GM18870 (cell line): Measurements from ENCODE around the gene TCP11L1.
A peak's percentile ranks its signal among the peaks of the same experiment; 100 is the strongest.
"Not testable (repeated sequence)": the region's sequence is repeated elsewhere in the genome, so short reads cannot be mapped to it uniquely, and the experiment has no call there.

ENCODE experiments used
- ATAC-seq: cut with Tn5 transposase; IDR thresholded peaks from one replicate; pipeline ENCODE4 v1.9.1; 2021; ENCODE audit warnings: moderate library complexity; ENCODE audit not compliant: unreplicated experiment

Gene TCP11L1

GRCh38 chr11:33028537-33028914 lies 10.8 kb upstream of the TCP11L1 start:
- ATAC-seq = no peak

DNA sequence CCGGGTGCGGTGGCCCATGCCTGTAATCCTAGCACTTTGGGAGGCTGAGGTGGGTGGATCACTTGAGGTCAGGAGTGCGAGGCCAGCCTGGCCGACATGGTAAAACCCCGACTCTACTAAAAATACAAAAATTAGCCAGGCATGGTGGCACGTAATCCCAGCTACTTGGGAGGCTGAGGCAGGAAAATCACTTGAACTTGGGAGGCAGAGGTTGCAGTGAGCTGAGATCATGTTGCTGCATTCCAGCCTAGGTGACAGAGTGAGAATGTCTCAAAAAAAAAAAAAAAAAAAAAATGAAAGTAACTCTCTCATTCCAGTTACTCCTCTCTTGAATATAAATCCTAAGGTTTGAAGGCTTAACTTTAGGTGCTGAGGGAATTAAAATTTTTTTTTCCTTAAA lies 10.2 kb upstream of the TCP11L1 start:
- ATAC-seq = not testable (repeated sequence)

GRCh38 chr11:33033493-33033892 lies 5.9 kb upstream of the TCP11L1 start:
- no peak for ATAC-seq

DNA sequence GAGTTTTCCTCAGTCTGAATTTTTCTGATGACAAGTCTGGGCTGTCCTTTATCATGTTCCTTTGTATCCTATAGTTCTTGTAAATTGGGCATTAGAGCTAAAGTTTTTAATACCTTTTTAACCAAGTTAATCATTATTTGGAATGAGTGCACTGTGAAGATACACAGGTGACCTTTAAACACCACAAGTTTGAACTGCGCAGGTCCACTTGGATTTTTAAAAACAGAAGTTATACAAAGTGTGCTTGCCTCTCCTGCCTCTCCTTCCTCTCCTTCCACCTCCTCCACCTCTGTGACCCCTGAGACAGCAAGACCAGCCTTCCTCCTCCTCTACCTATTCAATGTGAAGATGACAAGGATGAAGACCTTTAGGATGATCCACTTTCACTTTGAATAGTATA lies 4.4 kb upstream of the TCP11L1 start:
- no peak for ATAC-seq

DNA sequence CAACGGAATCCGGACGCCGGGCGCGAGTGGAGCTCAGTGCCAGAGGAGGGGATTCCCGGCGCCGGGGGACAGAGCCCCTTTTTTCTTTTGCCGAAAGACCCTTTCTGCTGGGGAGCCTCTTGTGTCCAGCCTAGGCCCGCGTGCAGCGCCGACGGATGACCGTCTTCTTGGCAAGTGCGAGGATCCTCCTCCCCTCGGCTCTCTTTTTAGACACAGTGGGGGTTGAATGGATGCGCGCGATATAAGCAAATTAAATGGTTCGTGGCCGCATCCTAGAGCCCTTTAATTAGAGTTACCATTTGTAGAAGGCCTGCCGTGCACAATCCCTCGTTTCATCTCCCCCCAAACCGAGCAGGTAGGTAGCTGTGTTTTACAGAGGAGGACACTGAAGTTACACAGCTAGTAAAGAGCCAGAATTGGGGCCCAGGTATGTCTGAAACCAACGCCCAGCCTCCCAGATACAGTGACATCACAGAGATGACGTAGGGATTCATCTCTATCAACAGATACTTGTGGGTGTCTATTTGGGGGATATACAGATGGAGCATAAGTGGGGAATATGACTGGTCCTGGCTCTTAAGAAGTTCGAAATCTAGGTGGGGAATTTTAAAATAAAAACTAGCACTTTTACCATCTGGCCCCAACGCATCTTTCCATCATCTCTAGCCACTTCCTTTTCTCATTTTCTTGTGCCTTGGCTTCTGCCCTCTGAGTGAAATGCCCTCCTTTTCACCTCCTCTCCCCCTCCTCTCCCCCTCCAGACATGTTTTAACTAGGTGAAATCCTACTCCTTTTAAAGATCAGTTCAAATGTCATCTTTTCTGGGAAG lies 875 bp downstream of the TCP11L1 start:
- peak; percentile 38 for ATAC-seq

- peak; percentile 8 for ATAC-seq
Observed at GRCh38 chr11:33040862-33041453, 1.6 kb downstream of the TCP11L1 start.

- ATAC-seq = no peak
Observed at GRCh38 chr11:33043221-33043830, 4.0 kb downstream of the TCP11L1 start.

DNA sequence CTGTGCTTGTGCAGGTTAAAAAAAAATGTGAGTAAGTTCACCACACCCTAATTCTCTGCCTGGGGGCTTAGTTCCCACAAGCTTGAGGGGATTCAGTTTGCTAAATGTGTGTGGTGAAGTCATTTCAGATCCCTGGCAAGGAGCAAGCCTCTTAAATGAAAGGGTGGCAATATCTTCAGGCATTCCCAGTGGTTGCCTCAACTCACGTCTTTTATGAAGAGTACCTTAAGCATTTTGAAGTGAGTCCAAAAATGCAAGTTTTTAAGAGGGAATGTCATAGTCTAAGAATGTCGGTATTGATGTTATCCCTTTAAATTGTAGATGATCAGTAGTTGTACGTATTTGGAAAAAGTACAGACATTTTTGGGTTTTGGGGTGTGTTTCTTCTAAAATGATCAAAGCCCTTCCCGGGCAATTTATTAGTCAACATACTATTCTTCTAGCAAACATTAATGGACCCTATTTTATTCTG lies 4.9 kb downstream of the TCP11L1 start:
- ATAC-seq = no peak

GRCh38 chr11:33045551-33046255 lies 6.3 kb downstream of the TCP11L1 start:
- no peak for ATAC-seq

DNA sequence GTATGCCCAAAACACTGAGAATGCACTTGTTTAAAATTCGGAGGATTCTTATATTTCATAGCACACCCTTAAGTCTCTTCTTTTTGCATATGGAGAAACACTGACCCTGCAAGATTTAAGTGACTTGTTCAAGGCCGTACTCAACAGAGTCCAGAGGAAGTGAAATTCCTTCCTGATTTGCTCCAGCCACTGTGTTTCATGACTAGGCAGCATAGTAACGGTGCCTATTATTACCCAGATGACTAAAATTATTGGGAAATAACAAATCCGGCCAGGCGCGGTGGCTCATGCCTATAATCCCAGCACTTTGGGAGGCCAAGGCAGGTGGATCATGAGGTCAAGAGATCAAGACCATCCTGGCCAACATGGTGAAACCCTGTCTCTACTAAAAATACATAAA lies 9.3 kb downstream of the TCP11L1 start:
- not testable (repeated sequence) for ATAC-seq

- ATAC-seq = not testable (repeated sequence)
Observed at GRCh38 chr11:33049565-33050408, 10.4 kb downstream of the TCP11L1 start.

- ATAC-seq = no peak
Observed at GRCh38 chr11:33052231-33052630, 12.9 kb downstream of the TCP11L1 start.

- no peak for ATAC-seq
Observed at GRCh38 chr11:33055375-33055774, 16.0 kb downstream of the TCP11L1 start.

GRCh38 chr11:33057284-33057683 lies 17.9 kb downstream of the TCP11L1 start:
- no peak for ATAC-seq

DNA sequence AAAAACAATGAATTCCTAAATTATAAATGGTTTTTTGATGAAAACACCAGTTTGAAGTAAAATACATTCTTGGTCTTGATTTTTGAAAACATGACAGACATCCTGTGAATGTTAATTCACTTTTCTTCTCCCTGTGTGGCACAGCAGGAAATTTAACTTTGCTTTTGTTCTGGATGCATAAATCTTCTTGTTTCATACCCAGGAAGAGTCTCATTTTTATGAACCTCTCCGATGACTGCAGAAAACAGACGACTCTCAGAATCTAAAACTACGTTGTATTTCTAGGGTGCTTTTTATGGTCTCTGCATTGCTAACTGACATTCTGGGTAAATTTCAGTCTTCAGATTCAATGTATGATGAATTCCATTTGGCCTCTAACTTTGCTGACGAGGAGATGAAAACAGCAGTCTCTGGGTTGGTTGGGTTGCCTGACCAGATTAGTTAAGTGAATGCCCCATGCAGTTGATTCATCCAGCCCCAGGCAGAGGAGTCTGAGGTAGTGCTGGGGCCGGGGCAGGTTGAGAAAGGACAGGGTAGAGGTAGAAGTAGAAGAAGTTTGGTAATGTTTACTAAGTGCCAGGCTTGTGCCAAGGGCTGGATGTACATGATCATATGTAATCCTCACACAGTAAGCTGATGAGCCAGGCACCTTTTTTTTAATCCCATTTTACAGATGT lies 20.1 kb downstream of the TCP11L1 start:
- ATAC-seq = no peak

- ATAC-seq = no peak
Observed at GRCh38 chr11:33060271-33060670, 20.9 kb downstream of the TCP11L1 start.

GRCh38 chr11:33062137-33062536 lies 22.8 kb downstream of the TCP11L1 start:
- ATAC-seq = no peak

GRCh38 chr11:33063326-33063881 lies 24.0 kb downstream of the TCP11L1 start:
- peak; percentile 49 for ATAC-seq

DNA sequence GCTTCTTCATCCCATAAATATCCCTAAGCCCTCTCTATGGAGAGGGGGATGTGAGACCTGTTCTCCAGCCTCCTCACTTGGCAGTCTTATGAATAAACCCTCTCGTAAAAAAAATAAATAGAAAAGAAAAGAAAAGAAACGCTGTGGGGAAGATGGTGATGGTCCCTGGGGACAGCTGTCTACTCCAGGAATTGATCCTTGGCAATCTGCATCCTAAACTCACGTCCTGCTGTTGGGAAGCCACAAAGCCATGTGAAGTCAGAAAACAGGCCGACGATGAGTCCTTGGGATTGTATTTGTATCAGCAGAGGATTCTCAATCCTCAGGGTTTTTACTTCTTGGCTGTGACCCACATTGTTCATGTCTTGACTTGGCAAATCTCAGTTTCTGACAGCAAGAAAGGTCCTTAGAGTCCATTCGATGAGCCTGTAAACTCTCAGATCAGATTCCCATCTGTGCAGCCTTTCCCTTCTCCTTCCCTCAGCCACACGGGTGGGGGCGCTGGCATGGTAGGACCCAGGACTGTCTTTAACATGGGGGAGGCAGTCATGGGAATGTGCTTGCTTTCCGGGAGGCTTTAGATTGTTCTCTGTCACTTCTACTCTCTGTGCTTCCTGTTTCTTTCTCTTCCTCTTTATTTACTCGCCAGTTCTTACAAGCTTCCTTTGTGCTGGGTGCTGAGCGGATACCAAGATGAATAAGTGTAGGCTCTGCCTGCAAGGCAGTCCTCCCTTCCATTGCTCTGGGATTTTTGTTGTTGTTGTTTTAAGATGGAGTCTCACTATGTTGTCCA lies 24.9 kb downstream of the TCP11L1 start:
- ATAC-seq = no peak
